Measurements from ENCODE around the gene EML1.

Gene EML1

GRCh38 chr14:99748529-99748928, 44.7 kb upstream of the EML1 start:
- Histone ChIP-seq H3K9ac (ENCODE audit: insufficient read length) (no peak overlapping the region), H3K9me3 (ENCODE audit: low read depth, low read length) (no peaks in the 10 kb centered on the region), H3K27ac (no peak overlapping the region), H3K36me3 (ENCODE audit: insufficient read depth, low read length) (no peaks in the 10 kb centered on the region), H3K4me3 (no peak overlapping the region)
- TF ChIP-seq POLR2AphosphoS5 (IDR thresholded peaks at IDR 0.05; ENCODE audit: borderline replicate concordance, low read depth, low read length) (no peak), FOXP2 (optimal IDR thresholded peaks at IDR 0.05; ENCODE audit: control extremely low read depth, extremely low read length, insufficient read depth) (no peak), EZH2 (IDR thresholded peaks at IDR 0.05) (no peak)
- no peak for DNase-seq (ENCODE audit: low read depth, low spot score)

- Histone ChIP-seq H3K9me3 (ENCODE audit: low read depth, low read length) (no peaks in the 10 kb centered on the region), H3K36me3 (ENCODE audit: insufficient read depth, low read length) (no peaks in the 10 kb centered on the region), H3K9ac (ENCODE audit: insufficient read length) (no peak overlapping the region), H3K4me3 (no peak overlapping the region), H3K27ac (no peak overlapping the region)
- no peak for DNase-seq (ENCODE audit: low read depth, low spot score)
- TF ChIP-seq FOXP2 (optimal IDR thresholded peaks at IDR 0.05; ENCODE audit: control extremely low read depth, extremely low read length, insufficient read depth) (no peak), POLR2AphosphoS5 (IDR thresholded peaks at IDR 0.05; ENCODE audit: borderline replicate concordance, low read depth, low read length) (no peak), EZH2 (IDR thresholded peaks at IDR 0.05) (no peak)
Measured at GRCh38 chr14:99749142-99749541, 44.1 kb upstream of the EML1 start.

GRCh38 chr14:99749763-99750715, 43.2 kb upstream of the EML1 start:
- no peak overlapping the region for H3K9ac ChIP-seq (ENCODE audit: insufficient read length)
- no peak overlapping the region for H3K27ac ChIP-seq
- H3K9me3 ChIP-seq (ENCODE audit: low read depth, low read length), result no peaks in the 10 kb centered on the region
- no peak overlapping the region for H3K4me3 ChIP-seq
- no peak for TF ChIP-seq POLR2AphosphoS5 (IDR thresholded peaks at IDR 0.05; ENCODE audit: borderline replicate concordance, low read depth, low read length)
- no peak for TF ChIP-seq FOXP2 (optimal IDR thresholded peaks at IDR 0.05; ENCODE audit: control extremely low read depth, extremely low read length, insufficient read depth)
- no peak for TF ChIP-seq EZH2 (IDR thresholded peaks at IDR 0.05)
- H3K36me3 ChIP-seq (ENCODE audit: insufficient read depth, low read length), result no peaks in the 10 kb centered on the region
- DNase-seq (ENCODE audit: low read depth, low spot score), result no peak

- DNase-seq (ENCODE audit: low read depth, low spot score), result no peak
- no peaks in the 10 kb centered on the region for H3K9me3 ChIP-seq (ENCODE audit: low read depth, low read length)
- TF ChIP-seq POLR2AphosphoS5 (IDR thresholded peaks at IDR 0.05; ENCODE audit: borderline replicate concordance, low read depth, low read length) (no peak), EZH2 (IDR thresholded peaks at IDR 0.05) (no peak), FOXP2 (optimal IDR thresholded peaks at IDR 0.05; ENCODE audit: control extremely low read depth, extremely low read length, insufficient read depth) (no peak)
- H3K27ac ChIP-seq, result no peak overlapping the region
- H3K36me3 ChIP-seq (ENCODE audit: insufficient read depth, low read length), result no peaks in the 10 kb centered on the region
- no peak overlapping the region for H3K4me3 ChIP-seq
- no peak overlapping the region for H3K9ac ChIP-seq (ENCODE audit: insufficient read length)
Measured at GRCh38 chr14:99750746-99751450, 42.3 kb upstream of the EML1 start.

GRCh38 chr14:99751539-99752485, 41.4 kb upstream of the EML1 start:
- no peaks in the 10 kb centered on the region for H3K36me3 ChIP-seq (ENCODE audit: insufficient read depth, low read length)
- peak overlapping the region; percentile 57 for H3K27ac ChIP-seq
- no peaks in the 10 kb centered on the region for H3K9me3 ChIP-seq (ENCODE audit: low read depth, low read length)
- no peak for TF ChIP-seq EZH2 (IDR thresholded peaks at IDR 0.05)
- no peak for TF ChIP-seq FOXP2 (optimal IDR thresholded peaks at IDR 0.05; ENCODE audit: control extremely low read depth, extremely low read length, insufficient read depth)
- no peak for TF ChIP-seq POLR2AphosphoS5 (IDR thresholded peaks at IDR 0.05; ENCODE audit: borderline replicate concordance, low read depth, low read length)
- H3K4me3 ChIP-seq, result no peak overlapping the region
- no peak overlapping the region for H3K9ac ChIP-seq (ENCODE audit: insufficient read length)
- no peak for DNase-seq (ENCODE audit: low read depth, low spot score)

GRCh38 chr14:99752486-99753121, 40.6 kb upstream of the EML1 start:
- no peak for TF ChIP-seq EZH2 (IDR thresholded peaks at IDR 0.05)
- Histone ChIP-seq H3K36me3 (ENCODE audit: insufficient read depth, low read length) (no peaks in the 10 kb centered on the region), H3K9me3 (ENCODE audit: low read depth, low read length) (no peaks in the 10 kb centered on the region), H3K27ac (peak overlapping the region; percentile 57), H3K9ac (ENCODE audit: insufficient read length) (no peak overlapping the region), H3K4me3 (0 out of 2 replicates have a peak overlapping the region, but pooled peaks have one; percentile 18)
- DNase-seq (ENCODE audit: low read depth, low spot score), result no peak

GRCh38 chr14:99753225-99754140, 39.7 kb upstream of the EML1 start:
- H3K9ac ChIP-seq (ENCODE audit: insufficient read length), result no peak overlapping the region
- no peaks in the 10 kb centered on the region for H3K36me3 ChIP-seq (ENCODE audit: insufficient read depth, low read length)
- H3K9me3 ChIP-seq (ENCODE audit: low read depth, low read length), result no peaks in the 10 kb centered on the region
- no peak overlapping the region for H3K4me3 ChIP-seq
- H3K27ac ChIP-seq, result no peak overlapping the region
- TF ChIP-seq EZH2 (IDR thresholded peaks at IDR 0.05) (no peak), FOXP2 (optimal IDR thresholded peaks at IDR 0.05; ENCODE audit: control extremely low read depth, extremely low read length, insufficient read depth) (no peak), POLR2AphosphoS5 (IDR thresholded peaks at IDR 0.05; ENCODE audit: borderline replicate concordance, low read depth, low read length) (no peak)
- DNase-seq (ENCODE audit: low read depth, low spot score), result no peak

All from SK-N-MC (cell line).